DMS114 treated with DMSO at 0.1 percent for 48 hours (cell line): Measurements from ENCODE around the gene RALGPS2.

ENCODE experiments used
- DNase-seq: peaks from one replicate; lab custom pipeline; 2025; ENCODE audit not compliant: unreplicated experiment; lab: John Stamatoyannopoulos, UW

The RALGPS2 gene

GRCh38 chr1:178857126-178857525, 132.1 kb downstream of the RALGPS2 start:
- DNase-seq, result no peak

- DNase-seq, result no peak
Measured at GRCh38 chr1:178862416-178862815, 137.4 kb downstream of the RALGPS2 start.

GRCh38 chr1:178862864-178863263, 137.8 kb downstream of the RALGPS2 start:
- no peak for DNase-seq

- no peak for DNase-seq
Measured at GRCh38 chr1:178864326-178864725, 139.3 kb downstream of the RALGPS2 start.

GRCh38 chr1:178867670-178868069, 142.6 kb downstream of the RALGPS2 start:
- no peak for DNase-seq

GRCh38 chr1:178868706-178869105, 143.7 kb downstream of the RALGPS2 start:
- no peak for DNase-seq

GRCh38 chr1:178869119-178869697, 144.2 kb downstream of the RALGPS2 start:
- no peak for DNase-seq

GRCh38 chr1:178870221-178870620, 145.2 kb downstream of the RALGPS2 start:
- no peak for DNase-seq

GRCh38 chr1:178870944-178871343, 145.9 kb downstream of the RALGPS2 start, which contains the start of gene ANGPTL1:
Gene ANGPTL1, minus strand, starts transcription at chr1:178871077. Its CDS starts 5,301 bp downstream, at chr1:178865776.
- DNase-seq, result no peak

- DNase-seq, result no peak
Measured at GRCh38 chr1:178871551-178872320, 146.7 kb downstream of the RALGPS2 start.

GRCh38 chr1:178874966-178875365, 149.9 kb downstream of the RALGPS2 start:
- DNase-seq, result no peak

- no peak for DNase-seq
Measured at GRCh38 chr1:178875936-178876335, 150.9 kb downstream of the RALGPS2 start.

- no peak for DNase-seq
Measured at GRCh38 chr1:178877896-178878295, 152.9 kb downstream of the RALGPS2 start.

- DNase-seq, result no peak
Measured at GRCh38 chr1:178881950-178882349, 156.9 kb downstream of the RALGPS2 start.

- peak; percentile 13 for DNase-seq
Measured at GRCh38 chr1:178885869-178886268, 160.8 kb downstream of the RALGPS2 start.

GRCh38 chr1:178886551-178886950, 161.5 kb downstream of the RALGPS2 start:
- no peak for DNase-seq

GRCh38 chr1:178895928-178896327, 170.9 kb downstream of the RALGPS2 start:
- DNase-seq, result no peak

- no peak for DNase-seq
Measured at GRCh38 chr1:178898401-178898800, 173.4 kb downstream of the RALGPS2 start.

- no peak for DNase-seq
Measured at GRCh38 chr1:178899402-178899801, 174.4 kb downstream of the RALGPS2 start.

GRCh38 chr1:178901482-178902125, 176.6 kb downstream of the RALGPS2 start:
- no peak for DNase-seq

- no peak for DNase-seq
Measured at GRCh38 chr1:178908358-178908757, 183.3 kb downstream of the RALGPS2 start.

- DNase-seq, result no peak
Measured at GRCh38 chr1:178910023-178910422, 185.0 kb downstream of the RALGPS2 start.
